Fibroblast of peridontal ligament (primary cell): Measurements from ENCODE around the gene CCDC154.

Experiments
- DNase-seq: peaks from one replicate; pipeline ENCODE4 v3.0.0-alpha.2; 2010; ENCODE audit errors: extremely low read depth

Gene CCDC154

DNA sequence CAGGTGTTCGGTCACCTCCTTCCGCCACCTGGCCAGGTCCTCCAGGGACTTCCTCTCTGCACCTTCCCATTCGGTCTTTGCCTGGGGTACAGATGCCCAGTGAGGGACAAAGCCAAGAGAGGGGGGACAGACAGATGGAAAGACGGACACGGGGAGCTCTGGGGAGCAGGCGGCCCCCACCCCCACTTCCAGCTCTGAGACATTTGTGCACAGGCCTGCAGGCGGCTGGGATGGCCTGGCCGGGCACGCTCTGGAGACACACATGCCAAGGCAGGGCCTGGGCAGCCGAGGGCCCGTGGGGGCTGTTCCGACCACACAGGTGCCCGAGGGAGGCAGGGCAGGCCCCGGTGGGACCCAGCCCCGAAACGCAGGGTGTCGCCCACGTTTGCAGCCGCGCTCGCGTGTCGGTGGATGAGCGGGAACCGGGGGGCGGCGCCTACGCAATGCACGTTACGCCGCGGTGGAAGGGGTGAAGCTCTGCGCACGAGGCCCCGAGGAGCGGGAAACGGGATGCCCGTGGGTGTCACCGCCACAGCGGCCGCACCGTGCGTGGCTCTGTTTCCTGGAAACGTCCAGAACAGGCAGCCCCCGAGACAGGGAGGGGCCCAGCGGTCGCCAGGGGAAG lies 7.5 kb downstream of the CCDC154 start:
- no peak for DNase-seq

- no peak for DNase-seq
These were observed 8.2 kb downstream of the CCDC154 start for GRCh38 chr16:1435921-1436697.

GRCh38 chr16:1434644-1435592 lies 9.4 kb downstream of the CCDC154 start:
- DNase-seq, result no peak

DNA sequence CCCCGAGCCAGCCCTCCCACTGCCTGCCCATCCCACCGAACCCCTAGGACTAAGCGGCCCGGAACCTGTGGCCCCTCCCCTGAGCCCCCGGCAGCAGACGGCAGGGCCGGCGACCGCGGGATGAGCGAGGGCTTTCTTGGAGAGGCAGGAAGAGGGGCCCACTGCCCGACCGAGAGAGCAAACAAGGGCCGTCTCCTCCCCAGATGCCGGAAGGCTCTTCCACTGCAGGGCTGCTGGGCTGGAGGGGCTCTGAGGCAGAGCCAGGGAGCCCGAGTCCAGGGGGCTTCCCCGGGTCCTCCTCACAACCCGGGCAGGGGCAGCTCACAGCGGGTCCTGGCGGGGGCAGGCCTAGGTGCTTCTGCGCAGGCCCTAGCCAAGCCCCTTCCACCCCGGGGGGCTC lies 10.6 kb downstream of the CCDC154 start:
- no peak for DNase-seq

DNA sequence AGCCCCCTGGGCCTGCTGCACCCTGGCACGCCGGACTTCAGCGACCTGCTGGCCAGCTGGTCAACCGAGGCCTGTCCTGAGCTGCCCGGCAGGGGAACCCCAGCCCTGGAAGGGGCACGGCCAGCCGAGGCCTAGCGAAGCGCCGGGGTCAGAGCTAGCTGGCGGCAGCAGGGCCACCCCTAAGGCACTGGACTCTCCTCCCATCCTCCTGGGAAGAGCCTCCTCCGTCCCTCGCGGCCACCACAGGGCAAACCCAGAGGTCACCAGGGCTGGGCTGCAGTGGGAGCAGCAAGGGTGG lies 11.1 kb downstream of the CCDC154 start:
- DNase-seq, result no peak

DNA sequence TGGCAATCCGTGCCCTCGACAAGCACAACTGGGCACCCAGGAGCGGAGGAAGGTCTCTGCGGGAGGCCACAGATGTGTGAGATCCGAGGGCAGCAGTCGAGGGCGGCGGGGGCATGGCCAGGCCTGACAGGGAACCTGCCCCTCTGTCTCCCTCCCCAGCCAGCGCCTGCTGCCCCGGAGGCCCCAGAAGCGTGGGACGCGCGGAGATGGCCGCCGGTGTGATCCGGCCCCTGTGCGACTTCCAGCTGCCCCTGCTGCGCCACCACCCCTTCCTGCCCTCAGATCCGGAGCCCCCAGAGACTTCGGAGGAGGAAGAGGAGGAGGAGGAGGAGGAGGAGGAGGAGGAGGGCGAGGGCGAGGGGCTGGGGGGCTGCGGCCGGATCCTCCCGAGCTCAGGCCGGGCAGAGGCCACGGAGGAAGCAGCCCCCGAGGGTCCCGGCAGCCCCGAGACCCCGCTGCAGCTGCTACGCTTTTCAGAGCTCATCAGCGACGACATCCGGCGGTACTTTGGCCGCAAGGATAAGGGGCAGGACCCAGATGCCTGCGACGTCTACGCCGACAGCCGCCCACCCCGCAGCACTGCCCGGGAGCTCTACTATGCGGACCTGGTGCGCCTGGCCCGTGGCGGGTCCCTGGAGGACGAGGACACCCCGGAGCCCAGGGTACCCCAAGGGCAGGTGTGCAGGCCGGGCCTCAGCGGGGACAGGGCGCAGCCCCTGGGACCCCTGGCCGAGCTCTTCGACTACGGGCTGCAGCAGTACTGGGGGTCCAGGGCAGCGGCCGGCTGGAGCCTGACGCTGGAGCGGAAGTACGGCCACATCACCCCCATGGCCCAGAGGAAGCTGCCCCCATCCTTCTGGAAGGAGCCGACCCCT lies 11.7 kb downstream of the CCDC154 start:
- no peak for DNase-seq

- no peak for DNase-seq
These were observed 12.7 kb downstream of the CCDC154 start for GRCh38 chr16:1431497-1432270.

DNA sequence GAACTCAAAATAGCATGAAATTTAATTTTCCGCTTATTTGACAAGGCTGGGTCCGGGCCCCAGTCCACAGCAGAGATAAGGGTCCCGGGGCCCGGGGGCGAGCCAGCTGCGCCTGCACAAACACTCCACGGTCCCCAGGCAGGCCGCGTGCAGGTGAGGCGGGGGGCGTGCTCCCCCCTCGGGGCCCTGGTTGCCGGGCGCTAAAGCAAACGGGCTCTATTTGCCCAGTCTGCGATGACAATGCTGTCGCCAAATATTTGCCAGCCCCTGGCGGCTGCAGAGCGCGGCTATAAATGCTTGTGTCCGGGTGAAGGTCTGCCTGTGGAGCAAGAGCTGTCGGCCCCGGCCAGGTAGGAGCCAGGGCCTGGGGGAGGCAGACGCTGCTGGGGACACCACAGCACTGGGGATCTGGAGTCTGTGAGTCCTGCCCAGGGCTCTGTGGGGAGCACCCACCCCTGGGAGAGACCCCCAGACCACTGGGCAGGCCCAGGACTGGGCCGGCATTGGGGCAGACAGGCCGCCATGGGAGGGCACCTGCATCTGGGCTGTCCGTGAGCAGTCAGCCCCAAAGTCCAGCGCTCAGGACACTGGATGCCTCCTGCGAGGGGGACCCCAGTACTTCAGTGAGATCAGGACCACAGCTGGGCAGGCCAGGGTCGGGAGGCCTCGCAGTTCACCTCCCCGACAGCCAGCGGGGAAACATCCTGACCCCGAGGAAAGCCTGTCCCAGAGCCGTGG lies 13.4 kb downstream of the CCDC154 start, which contains the start of gene PERCC1:
TSS of gene PERCC1 (plus strand) at position 320 of the 738 bp plus-strand sequence. CDS start 1,516 bp downstream, outside the sequence.
- no peak for DNase-seq

GRCh38 chr16:1430214-1430758 lies 14.1 kb downstream of the CCDC154 start:
- no peak for DNase-seq

- DNase-seq, result no peak
These were observed 14.7 kb downstream of the CCDC154 start for GRCh38 chr16:1429631-1430030.

DNA sequence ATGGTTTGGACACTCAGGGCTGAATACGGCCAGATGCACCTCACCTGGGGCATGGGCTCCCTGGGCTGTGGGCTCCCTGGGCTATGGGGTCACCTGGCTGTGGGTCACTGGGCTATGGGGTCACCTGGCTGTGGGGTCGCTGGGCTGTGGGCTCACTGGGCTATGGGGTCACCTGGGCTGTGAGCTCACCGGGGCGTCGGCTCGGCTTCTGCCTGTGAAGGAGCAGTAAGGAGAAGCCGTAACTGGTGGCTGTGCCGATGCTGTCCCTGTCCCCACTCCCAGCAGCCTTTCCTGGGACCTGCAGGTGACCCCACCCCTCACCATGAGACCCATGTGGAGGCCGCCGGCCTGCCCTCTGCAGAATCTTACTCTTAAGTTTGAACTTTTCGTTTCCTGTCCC lies 15.3 kb downstream of the CCDC154 start:
- no peak for DNase-seq

DNA sequence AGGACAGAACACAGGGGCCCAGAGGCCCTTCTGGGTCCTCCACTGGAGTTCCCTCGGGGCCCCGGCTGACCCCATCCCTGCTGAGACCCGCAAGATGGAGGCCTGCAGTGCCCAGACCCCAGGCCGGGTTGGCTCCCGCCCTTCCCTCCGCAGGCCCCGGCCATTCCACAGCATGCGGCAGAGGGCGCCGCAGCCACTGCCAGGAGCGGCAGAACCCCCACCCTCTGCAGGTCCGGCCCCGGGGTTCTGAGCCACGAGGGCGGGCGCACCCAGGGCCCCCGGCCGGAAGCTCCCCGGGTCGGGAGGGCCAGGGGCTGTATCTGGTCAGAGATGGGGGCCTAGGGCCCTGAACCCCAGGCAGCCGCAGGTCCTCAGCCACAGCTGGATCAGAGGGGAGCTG lies 15.8 kb downstream of the CCDC154 start:
- no peak for DNase-seq

GRCh38 chr16:1427473-1428461 lies 16.6 kb downstream of the CCDC154 start:
- no peak for DNase-seq

GRCh38 chr16:1426734-1427471 lies 17.5 kb downstream of the CCDC154 start:
- DNase-seq, result no peak

DNA sequence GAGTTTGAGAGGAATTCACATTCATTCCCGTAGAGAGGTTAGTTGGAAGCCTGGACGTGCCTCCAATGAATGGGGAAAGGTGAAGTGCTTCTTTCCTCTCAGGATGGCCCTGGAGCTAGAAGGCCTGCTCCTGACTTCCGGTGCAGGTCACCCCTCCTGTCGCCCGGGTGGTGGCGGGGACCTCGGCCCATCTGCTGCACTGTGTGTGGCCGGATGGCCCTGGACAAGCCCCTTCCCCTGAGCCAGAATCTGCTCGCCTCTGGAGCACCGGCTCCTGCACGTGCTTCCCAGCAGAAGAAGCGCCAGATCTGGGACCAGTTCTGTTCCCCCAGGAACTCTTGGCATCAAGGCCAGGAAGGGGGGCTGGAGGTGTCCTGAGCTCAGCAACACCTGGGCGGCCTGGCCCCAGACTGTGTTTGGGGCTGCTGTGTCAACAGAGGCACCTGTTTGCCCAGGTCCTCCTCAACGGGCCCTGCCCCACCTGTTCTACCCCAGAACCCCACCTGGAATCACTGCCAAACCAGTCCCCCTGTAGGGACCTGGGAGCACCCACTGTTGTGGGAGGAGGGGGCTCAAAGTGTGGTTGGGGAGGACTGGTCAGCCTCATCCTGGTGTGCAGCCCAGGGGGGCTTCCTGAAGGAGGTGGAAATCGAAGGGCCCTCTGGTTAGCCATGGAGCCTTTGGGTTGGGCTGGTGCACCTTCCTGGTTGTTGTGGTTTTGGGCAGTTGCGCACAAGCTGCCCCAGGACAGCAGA lies 18.6 kb downstream of the CCDC154 start:
- no peak for DNase-seq

- DNase-seq, result no peak
These were observed 20.3 kb downstream of the CCDC154 start for GRCh38 chr16:1424028-1424427.

DNA sequence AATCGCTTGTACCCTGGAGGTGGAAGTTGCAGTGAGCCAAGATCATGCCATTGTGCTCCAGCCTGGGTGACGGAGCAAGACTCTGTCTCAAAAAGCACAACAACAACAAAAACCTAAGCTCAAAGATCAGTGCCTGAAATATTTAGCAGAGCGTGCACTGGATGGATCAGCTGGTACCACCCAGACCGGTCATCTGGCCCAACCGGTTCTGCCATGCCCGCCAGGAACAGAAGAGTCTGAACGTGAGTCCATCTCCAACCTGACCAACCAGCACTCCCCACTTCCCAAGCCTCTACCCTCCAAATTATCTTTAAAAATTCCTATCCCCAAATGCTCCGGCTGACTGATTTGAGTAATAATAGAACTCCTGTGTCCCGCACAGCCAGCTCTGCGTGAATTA lies 22.3 kb downstream of the CCDC154 start:
- DNase-seq, result no peak
